Measurements from ENCODE around the gene RIN2. TPM values are rescaled to one million over a fixed set of nuclear protein-coding genes. Genes with fewer than 3 reads are reported as not detected.

Gene RIN2
- total RNA-seq, 4 donors from 2014 or later, result 40.2 to 117 (median 73.6) TPM

DNA sequence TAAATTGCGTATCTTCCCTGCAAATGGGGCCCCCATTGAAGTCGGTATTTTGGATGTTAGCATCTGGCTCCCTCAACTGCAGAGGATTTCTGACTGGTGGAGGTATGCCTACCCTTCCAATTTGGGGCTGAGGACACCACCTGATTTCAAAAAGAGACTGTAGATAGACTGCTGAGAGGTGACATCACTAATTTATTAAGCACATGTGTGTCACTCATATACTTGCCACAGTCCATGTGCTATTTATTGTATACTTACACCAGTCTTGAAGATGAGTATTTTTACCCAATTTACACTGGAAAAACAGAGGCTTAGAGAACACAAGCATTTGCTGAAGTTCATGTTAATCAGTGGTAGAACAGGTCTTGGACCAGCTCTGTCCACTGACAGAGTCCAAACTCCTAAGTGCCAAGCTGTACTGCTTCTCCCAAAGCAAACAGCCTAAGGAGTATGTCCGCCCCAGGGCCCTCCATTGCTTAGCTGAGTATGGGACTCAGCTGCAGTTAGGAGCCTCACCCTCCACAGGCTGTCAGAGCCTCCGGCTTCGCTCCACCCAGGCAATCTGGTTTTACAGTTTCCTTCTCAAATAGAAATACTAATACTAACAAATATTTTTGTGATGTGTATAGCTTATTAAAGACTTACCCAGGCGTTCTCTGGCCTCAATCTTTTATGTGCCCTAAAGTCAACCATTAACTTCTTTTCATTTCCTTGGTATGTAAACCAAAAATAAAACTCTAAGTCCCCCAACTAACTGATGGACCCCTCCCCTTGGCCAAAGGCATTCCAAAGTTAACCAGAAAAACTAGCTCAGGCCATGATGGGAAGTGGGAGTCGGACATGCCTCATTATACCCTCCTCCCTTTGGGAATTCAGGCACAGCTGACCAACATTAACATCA, 17.5 kb downstream of the RIN2 start:
- TF ChIP-seq, protein P1, sequence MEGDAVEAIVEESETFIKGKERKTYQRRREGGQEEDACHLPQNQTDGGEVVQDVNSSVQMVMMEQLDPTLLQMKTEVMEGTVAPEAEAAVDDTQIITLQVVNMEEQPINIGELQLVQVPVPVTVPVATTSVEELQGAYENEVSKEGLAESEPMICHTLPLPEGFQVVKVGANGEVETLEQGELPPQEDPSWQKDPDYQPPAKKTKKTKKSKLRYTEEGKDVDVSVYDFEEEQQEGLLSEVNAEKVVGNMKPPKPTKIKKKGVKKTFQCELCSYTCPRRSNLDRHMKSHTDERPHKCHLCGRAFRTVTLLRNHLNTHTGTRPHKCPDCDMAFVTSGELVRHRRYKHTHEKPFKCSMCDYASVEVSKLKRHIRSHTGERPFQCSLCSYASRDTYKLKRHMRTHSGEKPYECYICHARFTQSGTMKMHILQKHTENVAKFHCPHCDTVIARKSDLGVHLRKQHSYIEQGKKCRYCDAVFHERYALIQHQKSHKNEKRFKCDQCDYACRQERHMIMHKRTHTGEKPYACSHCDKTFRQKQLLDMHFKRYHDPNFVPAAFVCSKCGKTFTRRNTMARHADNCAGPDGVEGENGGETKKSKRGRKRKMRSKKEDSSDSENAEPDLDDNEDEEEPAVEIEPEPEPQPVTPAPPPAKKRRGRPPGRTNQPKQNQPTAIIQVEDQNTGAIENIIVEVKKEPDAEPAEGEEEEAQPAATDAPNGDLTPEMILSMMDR (IDR thresholded peaks at IDR 0.05), result no peak
- no peak for ATAC-seq (ENCODE audit: low FRiP score)
- DNase-seq (ENCODE audit: low spot score), result no peak

DNA sequence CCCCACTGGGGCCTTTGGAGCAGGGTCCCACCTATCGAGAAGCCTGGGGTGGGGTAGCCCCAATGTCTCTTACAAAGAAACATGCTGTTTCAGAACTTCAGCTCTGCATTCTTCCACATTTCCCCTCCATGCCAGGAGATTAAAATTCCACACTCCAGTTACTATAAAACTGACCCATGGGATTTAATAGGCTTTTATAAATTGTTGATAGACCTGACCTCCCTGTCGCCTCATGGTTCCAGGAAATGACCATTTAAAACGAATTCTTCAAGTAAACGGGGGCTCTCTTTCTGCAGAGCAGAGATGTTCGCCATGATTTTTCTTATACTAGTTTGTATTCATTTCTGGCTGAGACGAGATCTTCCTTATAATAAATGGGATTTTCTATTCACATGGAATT, 19.3 kb downstream of the RIN2 start:
- DNase-seq (ENCODE audit: low spot score) (no peak), ATAC-seq (ENCODE audit: low FRiP score) (no peak)
- TF ChIP-seq, protein P1 (IDR thresholded peaks at IDR 0.05), result no peak

DNA sequence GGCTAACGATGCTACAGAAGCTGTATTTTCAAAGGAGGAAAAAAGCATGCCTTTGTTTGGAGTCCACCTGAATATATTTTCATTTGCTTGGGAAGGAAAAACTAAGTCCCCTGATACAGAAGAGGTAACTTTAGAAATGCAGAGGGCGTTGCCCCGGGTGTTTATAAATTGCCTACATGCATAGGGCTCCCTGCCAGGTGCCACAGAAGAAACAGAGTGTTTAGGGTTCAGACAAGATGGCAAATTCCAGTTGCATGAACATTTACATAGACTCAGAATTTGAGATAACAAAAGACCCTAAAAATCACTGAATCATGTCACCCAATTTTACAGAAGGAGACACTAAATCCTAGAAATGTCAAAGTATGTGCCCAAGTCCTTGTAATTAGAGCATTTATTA, 19.9 kb downstream of the RIN2 start:
- DNase-seq (ENCODE audit: low spot score), result no peak
- TF ChIP-seq, protein P1 (IDR thresholded peaks at IDR 0.05), result no peak
- no peak for ATAC-seq (ENCODE audit: low FRiP score)

DNA sequence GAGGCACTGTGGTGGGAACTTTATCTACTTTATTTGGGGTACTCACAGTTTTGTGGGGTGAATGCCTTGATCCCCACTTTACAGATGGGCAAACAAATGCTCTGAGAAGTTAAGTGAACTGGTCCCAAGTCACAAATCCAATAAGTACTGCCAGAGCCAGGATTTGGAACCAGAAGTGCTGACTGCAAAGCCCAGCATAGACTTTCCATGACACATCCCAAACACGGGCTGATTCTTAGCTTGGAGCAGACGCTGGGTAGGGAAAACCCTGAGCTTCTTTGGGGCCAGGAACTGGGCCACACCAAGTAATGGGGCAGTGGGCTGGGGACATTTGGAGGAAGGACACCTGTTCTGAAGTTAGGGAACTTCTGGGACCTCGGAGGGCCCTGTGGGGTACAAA, 20.3 kb downstream of the RIN2 start:
- TF ChIP-seq, protein P1 (IDR thresholded peaks at IDR 0.05), result no peak
- no peak for DNase-seq (ENCODE audit: low spot score)
- ATAC-seq (ENCODE audit: low FRiP score), result no peak

DNA sequence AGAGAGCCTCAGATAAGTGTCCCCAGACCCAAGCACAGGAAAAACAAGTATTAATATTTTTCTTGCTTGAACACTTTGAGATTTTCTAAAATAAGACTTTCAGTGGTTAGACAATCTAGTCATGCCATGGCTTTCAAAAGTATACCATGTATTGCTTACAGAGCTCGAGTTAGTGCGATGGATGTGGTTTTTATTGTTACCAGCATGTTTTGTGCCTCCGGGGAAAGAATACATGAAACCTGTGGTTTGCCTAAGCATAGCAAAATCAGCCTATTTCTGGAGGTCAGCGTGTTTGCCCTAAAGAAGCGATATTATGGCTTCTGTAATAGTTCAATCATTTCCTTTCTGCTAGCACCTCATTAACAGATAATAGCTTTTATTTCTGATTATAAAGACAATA, 21.6 kb downstream of the RIN2 start:
- ATAC-seq (ENCODE audit: low FRiP score) (no peak), DNase-seq (ENCODE audit: low spot score) (no peak)
- TF ChIP-seq, protein P1 (IDR thresholded peaks at IDR 0.05), result no peak

DNA sequence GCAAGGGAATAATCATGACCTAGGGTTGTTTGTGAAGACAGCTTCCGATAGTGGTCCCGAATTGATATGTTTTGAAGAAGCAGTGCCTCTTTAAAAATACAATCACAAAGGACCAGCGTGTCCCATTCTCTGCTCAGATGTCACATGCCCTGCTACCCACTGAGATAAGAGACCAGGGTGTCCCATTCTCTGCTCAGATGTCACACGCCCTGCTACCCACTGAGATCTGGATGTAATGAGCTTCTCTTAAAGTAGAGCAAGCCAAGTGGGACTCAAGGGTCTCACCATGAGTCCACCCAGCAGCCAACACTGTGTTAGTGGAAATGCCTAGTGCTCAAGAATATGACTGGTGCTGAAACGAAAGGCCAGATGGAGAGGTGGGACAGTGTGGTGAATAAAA, 22.2 kb downstream of the RIN2 start:
- DNase-seq (ENCODE audit: low spot score), result no peak
- TF ChIP-seq, protein P1 (IDR thresholded peaks at IDR 0.05), result no peak
- no peak for ATAC-seq (ENCODE audit: low FRiP score)

DNA sequence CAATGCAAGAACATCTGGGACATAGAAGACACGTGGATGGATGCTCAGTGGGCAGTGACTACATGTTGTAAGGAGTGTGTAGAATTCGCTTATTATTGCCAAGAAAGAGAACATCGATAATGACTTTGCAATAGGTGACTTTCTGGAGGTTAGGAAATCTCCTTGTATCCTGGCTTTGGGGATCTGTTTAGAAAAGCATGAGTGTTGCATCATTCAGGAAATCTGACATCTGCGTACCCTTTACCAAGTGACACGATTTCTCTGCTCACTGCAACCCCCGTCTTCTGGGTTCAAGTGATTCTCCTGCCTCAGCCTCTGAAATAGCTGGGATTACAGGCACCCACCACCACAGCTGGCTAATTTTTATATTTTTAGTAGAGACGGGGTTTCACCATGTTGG, 23.2 kb downstream of the RIN2 start:
- TF ChIP-seq, protein P1 (IDR thresholded peaks at IDR 0.05), result no peak
- ATAC-seq (ENCODE audit: low FRiP score), result no peak
- DNase-seq (ENCODE audit: low spot score), result no peak

Data from omental fat pad (tissue), 4 donors.